MM.1S (cell line): ENCODE data around the gene IRAK3.

Source experiments
- DNase-seq: peaks from one replicate; pipeline ENCODE4 v3.0.0-alpha.2; 2015
- H2AFZ ChIP-seq: fragments of 300-600 bp; sonication (generic); 2 replicates; pipeline ENCODE4 v1.6.0; 2016; ENCODE audit warnings: antibody characterized with exemption, low read length
- H3F3A ChIP-seq: fragments of 300-600 bp; sonication (generic); 2 replicates; pipeline ENCODE4 v1.6.1; 2016; ENCODE audit warnings: mild to moderate bottlenecking, antibody characterized with exemption, low read length, moderate library complexity, mixed read lengths; ENCODE audit not compliant: insufficient read depth
- H3K27ac ChIP-seq: fragments of 300-600 bp; sonication (generic); 2 replicates; pipeline ENCODE4 v1.5.1; 2016; ENCODE audit warnings: mild to moderate bottlenecking, low read length
- H3K27me3 ChIP-seq: fragments of 300-600 bp; sonication (generic); replicated peaks from 2 replicates; pipeline ENCODE4 v1.6.0; 2016; ENCODE audit warnings: low read length; ENCODE audit not compliant: insufficient read depth
- H3K36me3 ChIP-seq: fragments of 300-600 bp; sonication (generic); replicated peaks from 2 replicates; pipeline ENCODE4 v1.6.1; 2016; ENCODE audit warnings: mild to moderate bottlenecking, low read length, mixed read lengths; ENCODE audit not compliant: insufficient read depth
- H3K4me1 ChIP-seq: fragments of 300-600 bp; sonication (generic); 2 replicates; pipeline ENCODE4 v1.6.1; 2016; ENCODE audit warnings: low read length, mixed read lengths
- H3K4me2 ChIP-seq: fragments of 300-600 bp; sonication (generic); 2 replicates; pipeline ENCODE4 v1.6.0; 2016; ENCODE audit warnings: low read depth, low read length
- H3K4me3 ChIP-seq: fragments of 300-600 bp; sonication (generic); 2 replicates; pipeline ENCODE4 v1.5.1; 2016; ENCODE audit warnings: low read length, mixed read lengths
- H3K79me2 ChIP-seq: fragments of 300-600 bp; sonication (generic); 2 replicates; pipeline ENCODE4 v1.6.1; 2016; ENCODE audit warnings: mixed run types, low read length, mixed read lengths
- H3K9ac ChIP-seq: fragments of 300-600 bp; sonication (generic); 2 replicates; pipeline ENCODE4 v1.6.1; 2016; ENCODE audit warnings: low read length, mixed read lengths
- H3K9me2 ChIP-seq: fragments of 300-600 bp; sonication (generic); replicated peaks from 2 replicates; pipeline ENCODE4 v1.6.1; 2016; ENCODE audit warnings: mild to moderate bottlenecking, low read length, mixed read lengths; ENCODE audit not compliant: insufficient read depth
- H3K9me3 ChIP-seq: fragments of 300-600 bp; sonication (generic); replicated peaks from 2 replicates; pipeline ENCODE4 v1.6.1; 2016; ENCODE audit warnings: mild to moderate bottlenecking, low read length, mixed read lengths; ENCODE audit not compliant: insufficient read depth
- H4K20me1 ChIP-seq: fragments of 300-600 bp; sonication (generic); 2 replicates; pipeline ENCODE4 v1.6.1; 2016; ENCODE audit warnings: mild to moderate bottlenecking, low read length, moderate library complexity, mixed read lengths; ENCODE audit not compliant: insufficient read depth
- CTCF ChIP-seq: fragments of 300-600 bp; sonication (generic); IDR thresholded peaks from 2 replicates; pipeline ENCODE4 v1.5.1; 2016; ENCODE audit warnings: antibody characterized with exemption, low read length, mixed read lengths
- EZH2 ChIP-seq: fragments of 300-600 bp; sonication (generic); optimal IDR thresholded peaks from 2 replicates; pipeline ENCODE3; 2017; ENCODE audit warnings: low read depth, mild to moderate bottlenecking, antibody characterized with exemption, low read length, mixed read lengths
- EZH2phosphoT487 ChIP-seq: fragments of 300-600 bp; sonication (generic); IDR thresholded peaks from 2 replicates; pipeline ENCODE4 v1.6.1; 2018; ENCODE audit warnings: antibody characterized with exemption, low read length

The IRAK3 gene

GRCh38 chr12:66160704-66161103, 28.3 kb upstream of the IRAK3 start:
- no peaks in the 10 kb centered on the region for H3K27me3 ChIP-seq
- no peaks in the 10 kb centered on the region for H3K9me2 ChIP-seq
- no peak for TF ChIP-seq CTCF
- no peak for TF ChIP-seq EZH2
- TF ChIP-seq EZH2phosphoT487: no peak
- no peaks in the 10 kb centered on the region for H3K4me1 ChIP-seq
- no peaks in the 10 kb centered on the region for H3F3A ChIP-seq
- H3K4me2 ChIP-seq: no peak overlapping the region
- peaks cover 59% of the 10 kb centered on the region for H3K79me2 ChIP-seq
- no peak overlapping the region for H2AFZ ChIP-seq
- H3K9me3 ChIP-seq: no peaks in the 10 kb centered on the region
- H3K9ac ChIP-seq: no peak overlapping the region
- DNase-seq: no peak
- no peak overlapping the region for H3K27ac ChIP-seq
- no peaks in the 10 kb centered on the region for H4K20me1 ChIP-seq
- H3K36me3 ChIP-seq: no peaks in the 10 kb centered on the region
- no peak overlapping the region for H3K4me3 ChIP-seq

DNA sequence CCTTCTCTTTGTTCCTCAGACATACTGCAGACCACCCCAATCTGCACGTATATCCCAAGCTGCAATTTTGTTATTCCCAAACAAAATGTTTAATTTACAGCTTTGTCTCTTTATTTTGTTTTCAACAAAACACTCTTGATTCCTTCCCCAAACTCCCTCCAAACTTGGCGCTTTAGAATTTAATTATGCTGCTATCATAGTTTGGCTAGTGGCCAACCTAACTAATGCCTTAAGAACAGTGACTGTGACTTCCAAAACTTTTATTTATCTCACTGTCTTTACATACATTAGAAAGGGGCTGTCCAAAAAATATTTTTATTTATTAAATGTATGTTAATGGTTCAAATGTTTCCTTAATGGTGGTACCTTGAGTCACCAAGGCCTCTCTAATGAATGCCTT, 26.3 kb upstream of the IRAK3 start:
- Histone ChIP-seq H3K4me1 (no peaks in the 10 kb centered on the region; the same call in 1 of the 2 replicates), H4K20me1 (no peaks in the 10 kb centered on the region), H3K9ac (no peak overlapping the region), H3F3A (no peaks in the 10 kb centered on the region), H2AFZ (no peak overlapping the region), H3K4me2 (no peak overlapping the region), H3K27me3 (no peaks in the 10 kb centered on the region), H3K79me2 (peaks cover 79% of the 10 kb centered on the region), H3K9me3 (no peaks in the 10 kb centered on the region), H3K36me3 (no peaks in the 10 kb centered on the region), H3K4me3 (no peak overlapping the region), H3K27ac (no peak overlapping the region), H3K9me2 (no peaks in the 10 kb centered on the region)
- no peak for TF ChIP-seq EZH2phosphoT487
- DNase-seq: no peak

GRCh38 chr12:66163289-66163688, 25.7 kb upstream of the IRAK3 start:
- DNase-seq: no peak
- H3K9me2 ChIP-seq: no peaks in the 10 kb centered on the region
- H3K36me3 ChIP-seq: no peaks in the 10 kb centered on the region
- no peaks in the 10 kb centered on the region for H4K20me1 ChIP-seq
- no peaks in the 10 kb centered on the region for H3K27me3 ChIP-seq
- no peak overlapping the region for H3K4me3 ChIP-seq
- no peaks in the 10 kb centered on the region for H3K9me3 ChIP-seq
- H2AFZ ChIP-seq: no peak overlapping the region
- no peak overlapping the region for H3K27ac ChIP-seq
- H3K4me2 ChIP-seq: no peak overlapping the region
- no peaks in the 10 kb centered on the region for H3F3A ChIP-seq
- H3K79me2 ChIP-seq: peaks cover 85% of the 10 kb centered on the region
- no peak overlapping the region for H3K9ac ChIP-seq
- TF ChIP-seq CTCF: no peak
- no peak for TF ChIP-seq EZH2
- TF ChIP-seq EZH2phosphoT487: no peak
- no peaks in the 10 kb centered on the region; the same call in 1 of the 2 replicates for H3K4me1 ChIP-seq

GRCh38 chr12:66164349-66164821, 24.6 kb upstream of the IRAK3 start:
- H3K36me3 ChIP-seq: no peaks in the 10 kb centered on the region

More at GRCh38 chr12:66164349-66164821, 24.6 kb upstream of the IRAK3 start:
- H3K4me1 ChIP-seq: peaks cover 3% of the 10 kb centered on the region; the same call in 1 of the 2 replicates
- no peak overlapping the region for H3K4me3 ChIP-seq
- no peaks in the 10 kb centered on the region for H3K27me3 ChIP-seq
- H3K4me2 ChIP-seq: no peak overlapping the region
- no peaks in the 10 kb centered on the region for H3K9me3 ChIP-seq
- H3F3A ChIP-seq: peaks cover 6% of the 10 kb centered on the region; the same call in 1 of the 2 replicates
- H3K27ac ChIP-seq: no peak overlapping the region
- no peaks in the 10 kb centered on the region for H3K9me2 ChIP-seq
- TF ChIP-seq EZH2: no peak
- TF ChIP-seq EZH2phosphoT487: no peak
- TF ChIP-seq CTCF: no peak
- H4K20me1 ChIP-seq: no peaks in the 10 kb centered on the region
- H2AFZ ChIP-seq: no peak overlapping the region
- DNase-seq: no peak
- no peak overlapping the region for H3K9ac ChIP-seq
- H3K79me2 ChIP-seq: peaks cover 94% of the 10 kb centered on the region
